Activated CD8-positive, alpha-beta T cell treated with anti-CD3 and anti-CD28 coated beads for 36 hours (primary cell): ENCODE data around the gene ITPR1. TPM values are rescaled to one million over a fixed set of nuclear protein-coding genes. Genes with fewer than 3 reads are reported as not detected.

Source experiments
- ATAC-seq: fragments of 200-7000 bp; cut with Tn5 transposase; one replicate; pipeline ENCODE4 v1.10.0; 2021; ENCODE audit warnings: mild to moderate bottlenecking, moderate library complexity
- CTCF ChIA-PET: fragments of 350-600 bp; sonication (Branson Sonifier 250); formaldehyde crosslinking; loops from one replicate; lab custom pipeline; 2021; ENCODE audit warnings: antibody characterized with exemption; lab: Charles Lee
- POLR2A ChIA-PET: fragments of 350-600 bp; sonication (Branson Sonifier 250); formaldehyde crosslinking; loops from one replicate; lab custom pipeline; 2021; ENCODE audit warnings: antibody characterized with exemption; lab: Charles Lee
- DNase-seq: peaks from one replicate; pipeline ENCODE4 v3.0.0-alpha.2; 2020
- H3K27ac Mint-ChIP-seq: one replicate; pipeline ENCODE4 v1.8.0; 2021; ENCODE audit warnings: mild to moderate bottlenecking, mixed read lengths
- H3K27me3 Mint-ChIP-seq: one replicate; pipeline ENCODE4 v1.8.0; 2021; ENCODE audit warnings: mixed read lengths
- H3K36me3 Mint-ChIP-seq: one replicate; pipeline ENCODE4 v1.8.0; 2021; ENCODE audit warnings: low read depth, mixed read lengths
- H3K4me1 Mint-ChIP-seq: one replicate; pipeline ENCODE4 v1.8.0; 2021; ENCODE audit warnings: low read depth, mixed read lengths
- H3K4me3 Mint-ChIP-seq: one replicate; pipeline ENCODE4 v1.8.0; 2021; ENCODE audit warnings: mild to moderate bottlenecking, moderate library complexity, mixed read lengths
- H3K9me3 Mint-ChIP-seq: one replicate; pipeline ENCODE4 v1.8.0; 2021; ENCODE audit warnings: mixed read lengths
- intact Hi-C: fragments of 100-400 bp; cut with micrococcal nuclease; formaldehyde crosslinking; loops from one replicate; pipeline ENCODE4 v1.10.0; 2022
- total RNA-seq, 2 experiments: library from RNA; stranded (reverse); gene quantifications; one replicate each; pipeline ENCODE4 v1.2.3, GENCODE V29; 2021
- TF ChIP-seq, protein P1 (sequence below): fragments of 200-600 bp; IDR thresholded peaks from one replicate; pipeline ENCODE4 v1.8.0; 2022; ENCODE audit warnings: antibody characterized with exemption, mild to moderate bottlenecking

Gene ITPR1
- total RNA-seq, 2 experiments from 2014 or later, result 93.9 to 98.2 TPM

DNA sequence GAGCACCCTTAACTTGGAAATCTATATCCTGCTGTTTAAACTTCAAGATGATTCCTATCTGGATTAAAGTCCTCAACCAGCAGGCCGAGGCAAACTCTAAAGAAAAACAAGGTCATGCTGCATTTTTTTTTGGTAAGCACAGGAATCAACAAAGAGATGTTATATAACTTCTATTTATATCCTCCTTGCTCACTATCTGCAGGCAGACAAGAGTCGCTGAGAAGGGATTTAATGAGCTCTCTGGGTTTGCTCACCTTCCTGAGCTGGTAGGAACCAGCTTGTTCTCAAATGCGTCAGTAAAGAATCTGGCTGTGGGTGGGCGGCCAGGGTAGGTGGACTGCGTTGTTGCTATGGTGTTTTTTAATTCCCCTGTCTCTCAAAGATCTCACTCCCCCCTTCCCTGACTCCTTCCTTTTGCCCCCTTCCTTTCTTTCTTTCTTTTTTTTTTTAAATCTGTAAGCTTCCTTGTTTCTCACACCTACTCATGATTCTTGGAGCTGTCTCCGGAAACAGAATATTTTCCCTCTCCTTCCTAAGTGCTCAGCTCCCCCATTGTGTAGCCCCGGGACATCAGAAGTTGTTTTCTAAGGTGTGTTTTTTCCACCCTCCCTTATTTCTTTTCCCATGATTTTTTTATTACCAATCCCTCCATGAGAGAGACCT is 257.3 kb downstream of the ITPR1 start:
- H3K27me3 Mint-ChIP-seq, result no peaks in the 10 kb centered on the region
- no peak overlapping the region for H3K4me3 Mint-ChIP-seq
- peaks cover 40% of the 10 kb centered on the region for H3K4me1 Mint-ChIP-seq
- H3K9me3 Mint-ChIP-seq, result no peaks in the 10 kb centered on the region
- ChIA-PET POLR2A (interaction anchor here (0.6 to 1.0 kb wide), 2 partner anchors 11 to 64 kb away, joined by 3 read pairs; no protein-coding TSS in a partner anchor), CTCF (interaction anchor here (1.2 to 2.0 kb wide), 3 partner anchors 15 to 230 kb away, joined by 3 to 6 read pairs (median 4); no protein-coding TSS in a partner anchor)
- peak; percentile 69 for ATAC-seq
- intact Hi-C loops, result no loop called here
- H3K36me3 Mint-ChIP-seq, result peaks cover 50% of the 10 kb centered on the region
- TF ChIP-seq, protein P1, sequence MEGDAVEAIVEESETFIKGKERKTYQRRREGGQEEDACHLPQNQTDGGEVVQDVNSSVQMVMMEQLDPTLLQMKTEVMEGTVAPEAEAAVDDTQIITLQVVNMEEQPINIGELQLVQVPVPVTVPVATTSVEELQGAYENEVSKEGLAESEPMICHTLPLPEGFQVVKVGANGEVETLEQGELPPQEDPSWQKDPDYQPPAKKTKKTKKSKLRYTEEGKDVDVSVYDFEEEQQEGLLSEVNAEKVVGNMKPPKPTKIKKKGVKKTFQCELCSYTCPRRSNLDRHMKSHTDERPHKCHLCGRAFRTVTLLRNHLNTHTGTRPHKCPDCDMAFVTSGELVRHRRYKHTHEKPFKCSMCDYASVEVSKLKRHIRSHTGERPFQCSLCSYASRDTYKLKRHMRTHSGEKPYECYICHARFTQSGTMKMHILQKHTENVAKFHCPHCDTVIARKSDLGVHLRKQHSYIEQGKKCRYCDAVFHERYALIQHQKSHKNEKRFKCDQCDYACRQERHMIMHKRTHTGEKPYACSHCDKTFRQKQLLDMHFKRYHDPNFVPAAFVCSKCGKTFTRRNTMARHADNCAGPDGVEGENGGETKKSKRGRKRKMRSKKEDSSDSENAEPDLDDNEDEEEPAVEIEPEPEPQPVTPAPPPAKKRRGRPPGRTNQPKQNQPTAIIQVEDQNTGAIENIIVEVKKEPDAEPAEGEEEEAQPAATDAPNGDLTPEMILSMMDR, result no peak
- H3K27ac Mint-ChIP-seq, result no peak overlapping the region
- peak; percentile 69 for DNase-seq

DNA sequence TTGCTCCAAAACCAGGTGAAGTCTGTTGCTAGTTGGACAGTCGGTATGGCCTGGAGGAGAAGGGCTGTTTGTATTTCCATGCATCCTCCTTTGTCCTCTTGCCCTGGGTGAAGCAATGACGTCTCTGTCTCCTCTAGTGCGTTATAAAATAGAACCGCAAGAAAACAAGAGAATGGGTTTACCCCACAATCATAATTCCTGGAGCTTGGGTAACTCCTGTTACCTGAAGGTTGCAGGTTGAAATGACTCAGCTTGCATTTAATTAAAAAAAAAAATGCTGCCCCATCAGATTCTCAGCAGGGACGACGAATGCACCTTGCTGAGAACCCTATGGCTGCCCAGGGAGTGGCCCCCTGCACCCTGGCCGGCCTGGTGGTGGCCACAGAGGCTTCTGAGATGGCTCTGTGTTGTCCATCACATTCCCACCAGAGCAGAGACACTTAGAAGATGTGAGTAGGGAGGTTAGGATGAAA is 257.9 kb downstream of the ITPR1 start:
- Mint-ChIP-seq H3K4me3 (no peak overlapping the region), H3K9me3 (no peaks in the 10 kb centered on the region), H3K36me3 (peaks cover 52% of the 10 kb centered on the region), H3K27me3 (no peaks in the 10 kb centered on the region), H3K4me1 (peaks cover 46% of the 10 kb centered on the region), H3K27ac (peak overlapping the region; percentile 43)
- ATAC-seq (no peak), DNase-seq (no peak)
- TF ChIP-seq, protein P1, result no peak
- ChIA-PET POLR2A (interaction anchor here (1.0 kb wide), 1 partner anchor 63 kb away, joined by 3 read pairs; no protein-coding TSS in a partner anchor), CTCF (no interaction called here)
- intact Hi-C loops, result no loop called here

- Mint-ChIP-seq H3K9me3 (no peaks in the 10 kb centered on the region), H3K27ac (peak overlapping the region; percentile 23), H3K27me3 (no peaks in the 10 kb centered on the region), H3K4me1 (peaks cover 50% of the 10 kb centered on the region), H3K4me3 (no peak overlapping the region), H3K36me3 (peaks cover 53% of the 10 kb centered on the region)
- TF ChIP-seq, protein P1, result no peak
- no peak for ATAC-seq
- CTCF ChIA-PET, result interaction anchor here (1.1 kb wide), 1 partner anchor 40 kb away, joined by 5 read pairs; no protein-coding TSS in a partner anchor
- intact Hi-C loops, result no loop called here
- POLR2A ChIA-PET, result interaction anchor here (1.5 kb wide), 1 partner anchor 11 kb away, joined by 3 read pairs; no protein-coding TSS in a partner anchor
- no peak for DNase-seq
Observed at GRCh38 chr3:4751502-4752101, 258.5 kb downstream of the ITPR1 start.

DNA sequence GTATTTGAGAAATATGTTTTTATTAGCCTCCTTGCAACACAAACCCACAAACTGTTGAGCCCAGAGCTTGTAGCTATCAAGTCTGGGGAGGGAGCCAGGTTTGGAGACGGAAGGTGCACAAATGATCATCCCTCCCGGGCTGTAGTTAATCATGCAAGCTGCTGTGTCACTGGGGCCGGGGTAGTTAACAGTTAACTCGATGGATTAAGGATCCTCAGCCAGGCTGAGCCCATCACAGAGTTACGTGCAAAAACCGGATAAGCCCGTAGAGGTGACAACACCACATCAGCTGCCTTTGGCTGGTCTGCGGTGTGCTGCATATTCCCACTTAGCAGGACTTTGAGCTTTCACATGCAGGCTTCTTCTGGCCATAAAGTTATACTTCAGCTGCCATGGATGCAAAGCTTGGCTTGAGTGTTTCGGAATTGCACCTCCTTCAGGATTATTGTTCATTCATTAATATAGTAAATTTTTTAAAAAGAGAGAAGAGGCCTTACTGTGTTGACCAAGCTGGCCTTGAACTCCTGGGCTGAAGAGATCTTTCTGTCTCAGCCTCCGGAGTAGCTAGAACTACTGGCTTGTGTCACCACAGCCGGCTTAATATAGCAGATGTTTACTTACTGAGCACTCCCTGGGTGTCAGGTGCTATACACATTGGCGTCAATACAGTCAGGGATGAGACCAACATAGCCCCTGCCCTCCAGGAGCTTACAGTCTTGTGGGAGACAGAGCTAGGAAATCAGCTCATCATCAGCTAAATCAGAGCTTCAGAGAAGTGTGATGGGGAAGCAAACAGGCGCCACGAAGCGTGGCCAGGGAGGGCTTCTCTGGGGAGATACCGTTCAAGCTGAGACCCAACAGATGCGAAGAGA is 259.3 kb downstream of the ITPR1 start:
- CTCF ChIA-PET, result interaction anchor here (0.5 to 1.5 kb wide), 4 partner anchors 10 to 59 kb away, joined by 3 to 5 read pairs (median 4); no protein-coding TSS in a partner anchor
- Mint-ChIP-seq H3K4me3 (no peak overlapping the region), H3K27ac (no peak overlapping the region), H3K9me3 (no peaks in the 10 kb centered on the region), H3K36me3 (peaks cover 56% of the 10 kb centered on the region), H3K27me3 (no peaks in the 10 kb centered on the region), H3K4me1 (peaks cover 53% of the 10 kb centered on the region)
- ATAC-seq (no peak), DNase-seq (no peak)
- TF ChIP-seq, protein P1, result no peak
- intact Hi-C loops, result no loop called here
- POLR2A ChIA-PET, result interaction anchor here (0.6 to 1.5 kb wide), 2 partner anchors 12 to 26 kb away, joined by 3 to 4 read pairs; no protein-coding TSS in a partner anchor
